ENCODE measurements around the gene ARID1B. TPM values are rescaled to one million over a fixed set of nuclear protein-coding genes. Genes with fewer than 3 reads are reported as not detected.

The ARID1B gene
- polyA plus RNA-seq, 1 donor: 48.5 TPM

DNA sequence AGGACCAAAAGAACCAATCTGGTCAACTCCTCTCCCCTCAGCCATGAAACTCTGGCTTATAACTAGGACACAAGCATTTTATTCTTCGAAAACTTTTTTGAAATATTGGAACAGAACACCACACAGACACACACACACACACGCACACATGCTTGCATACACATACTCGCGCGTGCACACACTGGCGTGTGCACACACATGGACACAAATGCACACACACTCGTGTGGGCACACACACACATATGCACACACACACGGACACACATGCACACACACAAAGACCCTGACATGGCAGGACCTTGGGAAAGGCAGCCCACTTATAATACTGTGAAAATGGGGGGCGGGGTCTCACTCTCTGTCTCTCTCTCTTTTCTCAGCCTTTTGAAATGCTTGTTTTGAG lies 482.3 kb downstream of the ARID1B start:
- no peaks in the 10 kb centered on the region for H3K4me1 ChIP-seq (ENCODE audit: control insufficient read depth, insufficient read depth, low read length)
- H3K27ac ChIP-seq (ENCODE audit: low read length): no peak overlapping the region
- no peaks in the 10 kb centered on the region for H3K36me3 ChIP-seq (ENCODE audit: control insufficient read depth, insufficient read depth, low read length)
- WGBS (ENCODE audit: insufficient coverage, low lambda C conversion rate): no CpG with 5 or more reads among the region's 9 CpGs
- no peak overlapping the region for H3K4me3 ChIP-seq (ENCODE audit: low read length)
- DNase-seq: no peak
- H3K9me3 ChIP-seq (ENCODE audit: control insufficient read depth, low read depth, low read length): no peaks in the 10 kb centered on the region
- H3K27me3 ChIP-seq (ENCODE audit: control insufficient read depth, insufficient read depth, low read length): no peaks in the 10 kb centered on the region
